HG03175 (cell line): Measurements from ENCODE around the gene PACSIN2.

ENCODE experiments used
- ATAC-seq: cut with Tn5 transposase; IDR thresholded peaks from one replicate; pipeline ENCODE4 v1.9.1; 2021; ENCODE audit warnings: mild to moderate bottlenecking, moderate library complexity; ENCODE audit not compliant: unreplicated experiment

PACSIN2 gene

DNA sequence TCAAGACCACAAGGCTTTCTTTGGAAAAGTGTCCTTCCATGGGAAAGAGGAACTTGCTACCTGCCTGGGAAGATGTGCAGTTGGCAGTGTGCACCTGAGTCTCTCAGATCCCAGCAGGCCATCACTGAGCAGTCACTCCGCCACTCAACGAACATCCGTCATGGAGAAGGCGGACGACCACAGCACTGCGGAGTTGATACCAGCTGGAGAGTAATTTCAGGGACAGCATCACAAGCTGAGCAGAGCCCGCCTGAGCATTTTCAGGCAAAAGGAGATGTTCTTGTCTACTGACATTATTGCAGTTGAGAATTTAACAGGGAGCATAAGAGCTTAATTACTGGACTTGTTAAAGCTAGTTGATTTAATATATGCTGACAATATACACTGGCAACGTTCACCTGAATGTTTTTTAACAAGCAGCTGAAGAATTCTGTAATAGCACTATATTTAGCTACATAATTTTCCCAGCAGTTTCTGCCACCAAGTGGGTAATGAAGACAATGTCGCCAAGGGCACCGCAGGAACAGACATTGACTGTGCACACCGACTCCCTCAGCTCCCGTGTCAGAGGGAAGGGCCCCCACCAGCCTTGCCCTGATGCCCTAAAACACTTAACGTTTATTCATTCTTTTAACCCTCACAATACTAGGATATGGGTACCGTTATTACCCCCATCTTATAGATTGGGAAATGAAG is 105.4 kb downstream of the PACSIN2 start:
- ATAC-seq: no peak

DNA sequence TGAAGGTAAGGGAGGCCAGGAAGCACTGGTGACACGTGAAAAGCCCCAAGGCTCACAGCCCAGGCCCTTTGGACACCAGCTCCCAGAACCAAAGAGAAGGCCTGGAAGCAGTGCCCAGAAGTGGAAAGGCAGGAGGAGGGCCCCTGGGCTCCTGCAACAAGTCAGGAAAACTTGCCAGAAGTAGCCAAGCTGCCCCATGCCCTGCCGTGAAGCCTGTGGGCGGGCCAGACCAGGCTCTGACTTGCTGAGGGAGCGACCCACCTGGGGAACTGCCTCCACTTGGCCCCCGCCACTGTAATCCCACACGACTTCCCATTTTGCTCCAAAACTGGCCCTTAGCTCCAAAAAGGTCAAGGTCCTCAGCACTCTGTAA is 106.6 kb downstream of the PACSIN2 start:
- no peak for ATAC-seq

DNA sequence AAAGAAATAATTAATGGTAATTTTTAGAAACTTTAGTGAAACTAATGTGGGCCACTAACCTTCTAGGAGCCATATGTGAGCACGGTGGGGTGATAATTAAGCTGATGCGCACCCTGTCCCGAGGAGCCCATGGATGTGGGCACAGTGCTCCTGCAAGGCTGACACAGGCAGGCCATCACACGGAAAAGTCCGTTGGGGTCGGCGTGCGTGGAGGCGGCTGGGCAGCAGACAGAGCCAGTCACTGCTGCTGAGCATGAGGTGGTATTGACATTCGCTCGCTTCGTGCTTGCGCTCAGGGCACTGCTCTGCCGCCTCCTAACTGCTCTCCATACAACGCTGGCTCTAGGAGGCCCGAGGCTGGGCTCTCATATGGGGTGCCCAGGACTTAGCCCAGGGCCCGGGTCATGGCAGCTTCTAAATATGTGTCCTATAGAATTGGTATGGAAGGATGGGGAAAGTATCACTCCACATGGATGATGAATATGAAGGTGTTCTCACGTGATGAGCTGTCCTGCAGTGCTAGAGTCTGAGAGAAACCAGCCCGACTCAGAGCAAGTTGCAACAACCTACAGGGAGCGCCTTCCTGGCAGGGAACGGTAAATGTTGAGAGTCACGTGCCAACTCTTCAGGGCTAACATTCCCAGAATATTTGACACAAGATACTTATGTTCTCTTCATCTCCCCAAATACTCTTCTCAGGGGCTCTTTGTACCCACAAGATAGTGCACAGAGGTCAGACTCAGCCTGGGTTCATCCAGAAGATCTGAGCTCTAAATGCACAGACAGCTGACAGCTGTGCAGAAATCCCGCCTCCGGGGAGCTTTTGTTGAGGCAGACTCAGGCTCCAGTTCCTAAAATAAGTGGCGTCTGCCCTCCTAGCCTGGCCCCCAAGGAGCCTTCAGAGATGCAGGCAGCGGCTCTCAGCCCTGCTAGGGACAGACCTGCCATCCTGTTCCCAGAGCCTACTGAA is 107.3 kb downstream of the PACSIN2 start:
- no peak for ATAC-seq

DNA sequence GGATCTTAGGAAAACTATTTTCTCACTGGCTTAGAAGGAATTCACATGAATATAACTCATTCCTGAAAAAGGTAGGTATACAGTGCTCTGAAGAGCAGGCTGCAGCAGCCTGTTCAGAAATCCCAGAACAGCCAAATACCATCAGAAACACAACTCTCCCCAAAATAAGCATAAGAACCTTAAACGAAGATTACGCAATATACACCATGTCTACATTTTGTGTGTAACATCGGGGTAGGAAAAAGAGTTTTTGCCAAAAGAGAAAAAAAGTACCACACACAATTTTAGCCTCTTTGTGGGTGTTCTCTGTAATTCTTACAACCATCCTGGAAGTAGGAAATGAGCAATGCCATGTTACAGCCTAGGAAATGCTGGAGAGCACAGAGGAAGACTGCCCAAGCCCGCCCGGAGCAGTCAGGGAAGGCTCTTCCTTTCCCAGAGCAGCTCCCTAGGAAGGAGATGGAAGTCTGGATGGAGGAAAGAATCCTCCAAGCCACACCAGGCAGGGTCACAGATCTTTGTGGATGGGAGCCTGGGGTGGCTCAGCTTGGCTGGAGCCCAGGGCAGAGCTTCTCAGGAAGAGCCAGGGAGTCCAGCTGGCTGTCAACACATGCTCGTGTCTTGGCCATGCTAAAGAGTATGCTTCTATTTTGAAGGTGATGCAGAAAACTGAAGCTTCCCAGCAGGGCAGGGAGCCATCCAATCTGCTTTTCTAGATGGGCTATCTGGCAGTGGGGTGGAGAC is 108.2 kb downstream of the PACSIN2 start:
- ATAC-seq: no peak

DNA sequence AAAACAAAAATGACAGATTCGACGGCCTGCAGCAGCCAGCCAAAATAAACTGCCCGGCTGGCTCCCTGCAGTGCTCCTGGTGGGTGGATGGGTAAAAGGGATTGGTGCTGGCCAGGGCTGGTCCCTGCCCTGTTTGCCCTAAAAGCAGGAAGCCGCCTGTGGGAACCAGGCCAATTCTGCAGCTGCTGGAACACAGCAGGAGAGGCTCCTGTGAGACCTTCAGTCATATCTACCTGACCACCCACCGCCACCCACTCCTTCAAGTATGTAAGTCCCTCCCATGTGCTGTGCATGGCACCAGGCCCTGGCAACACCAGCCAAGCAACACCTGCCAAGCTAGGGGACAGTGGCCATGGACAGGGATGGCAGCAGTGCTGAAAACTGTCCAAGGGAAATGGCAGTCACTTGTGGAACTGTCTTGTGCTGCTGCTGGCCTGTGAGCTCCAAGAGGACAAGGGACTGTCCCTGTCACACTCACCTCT is 109.2 kb downstream of the PACSIN2 start:
- ATAC-seq: no peak

GRCh38 chr22:42905217-42905616 is 109.7 kb downstream of the PACSIN2 start:
- ATAC-seq: no peak

DNA sequence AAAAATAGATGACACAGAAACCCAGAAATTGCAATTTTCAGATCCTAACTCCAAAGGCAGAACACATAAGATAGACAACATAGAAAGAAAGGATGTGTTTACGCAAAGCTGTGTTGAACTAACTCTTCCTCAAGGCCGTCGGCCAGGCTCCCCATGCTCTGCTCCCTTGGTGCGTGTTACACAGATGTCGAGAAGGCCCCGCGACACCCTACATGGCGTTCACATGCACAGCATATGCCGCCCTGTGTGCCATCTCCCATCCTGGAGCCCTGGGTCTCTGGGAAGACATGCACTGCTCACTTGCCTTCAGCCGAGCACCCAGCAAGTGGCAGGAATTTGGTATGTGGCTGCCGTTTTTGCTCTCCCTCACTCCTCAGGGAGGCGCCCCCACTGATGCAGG is 110.9 kb downstream of the PACSIN2 start:
- no peak for ATAC-seq

DNA sequence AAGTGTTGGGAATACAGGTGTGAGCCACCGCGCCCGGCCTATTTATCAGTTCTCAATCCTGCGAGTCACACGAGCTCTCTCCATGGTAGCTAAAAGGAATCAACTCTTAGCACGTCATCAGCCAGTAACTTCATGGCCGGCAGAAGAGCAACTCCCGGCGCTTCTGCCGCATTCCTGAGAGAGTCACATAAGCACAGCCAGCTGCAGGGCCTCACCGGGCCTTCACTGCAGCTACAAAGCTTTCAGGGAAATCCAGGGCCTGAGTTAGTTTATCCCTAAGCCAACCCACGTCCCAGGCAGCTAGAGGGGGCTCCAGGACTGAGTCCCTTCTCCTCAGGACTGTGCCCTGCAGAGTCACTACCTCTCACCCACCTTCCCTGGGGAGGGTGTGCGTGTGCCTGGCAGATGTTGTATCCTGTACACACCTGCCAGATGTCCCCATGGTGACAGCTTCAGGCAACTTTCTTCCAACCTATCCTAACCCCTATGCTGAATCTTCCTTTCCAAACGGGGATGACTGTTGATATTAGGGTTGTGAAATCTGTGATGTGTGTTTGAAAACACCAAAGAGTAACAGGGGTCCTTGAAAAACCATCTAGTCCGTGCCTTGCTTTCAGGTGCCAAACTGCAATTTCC is 112.0 kb downstream of the PACSIN2 start:
- no peak for ATAC-seq

GRCh38 chr22:42901790-42902508 is 113.0 kb downstream of the PACSIN2 start:
- ATAC-seq: no peak

- ATAC-seq: no peak
Measured at GRCh38 chr22:42897960-42898359, 117.0 kb downstream of the PACSIN2 start.

DNA sequence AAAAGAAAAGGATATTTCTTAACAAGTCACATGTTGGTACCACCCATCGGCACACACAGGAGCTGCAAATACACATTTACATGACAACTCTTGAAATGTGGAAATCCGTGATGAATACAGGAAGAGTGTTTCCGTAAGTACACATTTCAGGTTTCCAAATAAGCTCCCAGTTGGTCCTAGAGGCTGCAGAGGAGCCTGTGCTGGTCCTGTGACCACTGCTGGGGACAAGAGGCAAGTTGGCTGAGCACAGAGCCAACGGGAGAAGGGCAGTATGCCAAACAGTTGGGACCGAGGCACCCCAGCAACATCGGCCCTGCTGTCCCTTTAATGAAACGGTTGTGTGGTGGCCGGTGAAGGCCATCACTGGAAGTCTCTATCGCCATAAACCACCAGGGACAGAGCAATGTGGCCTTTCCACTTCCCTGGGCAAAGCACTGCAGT is 119.4 kb downstream of the PACSIN2 start:
- no peak for ATAC-seq

DNA sequence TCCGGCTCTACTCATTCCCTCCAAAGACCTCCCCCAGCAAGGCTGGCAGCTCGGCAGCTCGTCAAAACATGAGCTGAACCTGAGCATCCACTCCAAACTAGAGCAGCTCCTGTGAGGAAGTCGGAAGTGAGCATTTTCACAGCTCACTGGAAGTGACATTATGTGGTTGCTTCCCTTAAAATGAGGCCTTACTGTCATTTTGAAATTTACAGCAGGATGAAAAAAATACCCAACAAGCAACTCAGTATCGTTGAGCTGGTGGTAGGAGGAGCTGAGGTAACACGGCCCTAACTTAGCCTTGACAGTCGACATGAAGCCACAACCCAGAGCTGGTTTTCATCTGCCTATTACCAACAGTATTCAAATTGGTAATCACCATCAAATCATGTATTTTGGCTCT is 119.9 kb downstream of the PACSIN2 start:
- ATAC-seq: no peak

- ATAC-seq: no peak
Measured at GRCh38 chr22:42893371-42894150, 121.4 kb downstream of the PACSIN2 start.

- no peak for ATAC-seq
Measured at GRCh38 chr22:42892571-42893316, 122.2 kb downstream of the PACSIN2 start.

DNA sequence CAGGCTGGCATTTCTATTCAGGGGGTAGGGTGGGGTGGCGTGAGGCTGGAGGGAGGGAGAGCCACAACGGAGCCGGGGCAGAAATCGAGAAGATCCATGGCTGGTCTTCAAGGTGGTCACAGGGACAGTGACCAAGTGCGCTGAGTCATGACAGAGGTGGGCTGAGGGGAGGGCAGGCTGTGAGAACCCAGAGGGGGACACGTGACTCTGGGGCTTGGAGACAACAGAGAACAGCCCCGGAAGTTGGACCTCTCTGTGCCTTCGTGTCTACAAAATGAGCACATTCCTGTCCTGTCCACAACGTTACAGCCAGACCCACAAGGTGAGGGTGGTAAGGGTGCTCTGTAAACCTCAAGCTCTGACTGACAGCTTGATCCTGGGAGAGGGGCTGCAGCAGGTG is 122.8 kb downstream of the PACSIN2 start:
- no peak for ATAC-seq

DNA sequence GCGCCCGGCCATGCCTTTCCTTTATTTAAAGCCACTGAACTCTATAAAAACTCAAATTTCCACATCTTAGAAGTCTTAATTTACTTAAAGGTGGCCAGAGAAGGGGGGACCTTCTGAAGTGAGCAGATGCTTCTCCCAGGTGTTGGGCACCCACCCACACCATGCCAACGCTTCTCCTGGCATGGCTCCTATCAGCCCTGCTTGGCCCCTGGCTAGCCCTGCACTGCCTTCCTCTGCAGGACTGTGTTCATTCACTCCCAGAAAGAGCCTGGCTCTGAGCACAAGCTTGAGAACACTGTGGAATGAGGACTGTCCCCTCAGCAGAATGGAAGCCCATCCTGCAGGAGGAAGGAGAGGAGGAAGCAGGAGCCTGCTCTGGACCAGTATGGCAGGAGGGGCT is 123.3 kb downstream of the PACSIN2 start:
- no peak for ATAC-seq

- no peak for ATAC-seq
Measured at GRCh38 chr22:42891008-42891407, 123.9 kb downstream of the PACSIN2 start.

DNA sequence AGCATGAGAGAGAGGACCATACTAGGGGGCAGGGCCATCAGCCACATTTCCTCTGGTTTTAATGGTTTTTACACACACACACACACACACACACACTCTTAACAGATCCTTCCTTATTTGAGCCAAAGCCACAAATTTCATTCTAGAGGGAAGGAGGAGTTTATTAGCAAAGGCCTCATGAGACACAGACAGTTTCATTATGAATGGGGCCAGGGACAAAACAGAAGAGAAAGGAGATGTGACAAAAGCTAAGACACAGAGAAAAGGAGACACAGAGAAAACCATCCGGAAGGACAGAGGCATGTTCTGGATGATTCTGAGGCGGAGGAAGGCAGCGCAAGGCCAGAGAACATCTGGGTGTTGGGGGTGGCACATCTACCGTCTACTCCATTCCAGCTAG is 125.6 kb downstream of the PACSIN2 start:
- ATAC-seq: peak; percentile 57
